Limb (tissue), 2 donors: ENCODE results near the gene SCAP.
"Not testable (repeated sequence)": the region's sequence is repeated elsewhere in the genome, so short reads cannot be mapped to it uniquely, and the experiment has no call there.

ENCODE experiments used
- DNase-seq, 2 donors: peaks; one replicate each; pipeline ENCODE4 v3.0.0-alpha.2; 2016; ENCODE audit errors: extremely low spot score in 2 of 2

SCAP gene

GRCh38 chr3:47475570-47476329 is at the start of gene SCAP:
TSS of gene SCAP (minus strand) at chr3:47475941. CDS start at chr3:47442993, 32,948 bp downstream.
- peak; percentile 80 to 93 for DNase-seq

GRCh38 chr3:47523310-47524073 is 47.8 kb upstream of the SCAP start:
- DNase-seq: no peak

GRCh38 chr3:47522082-47522987 is 46.6 kb upstream of the SCAP start:
- peak; percentile 87 to 90 for DNase-seq

- DNase-seq: no peak
These were observed 45.0 kb upstream of the SCAP start for GRCh38 chr3:47520756-47521155.

GRCh38 chr3:47517937-47518336 is 42.2 kb upstream of the SCAP start:
- DNase-seq: no peak

- DNase-seq: no peak
These were observed 40.2 kb upstream of the SCAP start for GRCh38 chr3:47515864-47516319.

- DNase-seq: no peak
These were observed 39.4 kb upstream of the SCAP start for GRCh38 chr3:47515100-47515499.

- DNase-seq: peak; percentile 97 to 98
These were observed 37.6 kb upstream of the SCAP start, which contains the start of gene ELP6 for GRCh38 chr3:47513125-47513929. TSS of gene ELP6 (minus strand) at chr3:47513712. CDS start at chr3:47513590, 122 bp downstream.

GRCh38 chr3:47512416-47513124 is 36.8 kb upstream of the SCAP start:
- peak; percentile 10 to 57 for DNase-seq

GRCh38 chr3:47505267-47505666 is 29.5 kb upstream of the SCAP start:
- DNase-seq: not testable (repeated sequence)

- DNase-seq: no peak
These were observed 28.4 kb upstream of the SCAP start for GRCh38 chr3:47504113-47504512.

- DNase-seq: no peak
These were observed 27.3 kb upstream of the SCAP start for GRCh38 chr3:47503033-47503432.

- DNase-seq: no peak
These were observed 21.2 kb upstream of the SCAP start for GRCh38 chr3:47496892-47497291.

- DNase-seq: no peak
These were observed 20.1 kb upstream of the SCAP start for GRCh38 chr3:47495886-47496285.

- DNase-seq: no peak
These were observed 19.4 kb upstream of the SCAP start for GRCh38 chr3:47495111-47495510.

- DNase-seq: no peak
These were observed 16.0 kb upstream of the SCAP start for GRCh38 chr3:47491777-47492176.

- no peak for DNase-seq
These were observed 15.4 kb upstream of the SCAP start for GRCh38 chr3:47491186-47491585.

GRCh38 chr3:47487265-47487664 is 11.5 kb upstream of the SCAP start:
- no peak for DNase-seq

- no peak for DNase-seq
These were observed 10.1 kb upstream of the SCAP start for GRCh38 chr3:47485812-47486211.

GRCh38 chr3:47482366-47482765 is 6.6 kb upstream of the SCAP start:
- no peak for DNase-seq
